SH-SY5Y (cell line): ENCODE measurements around the gene GTF2IRD1.

Experiments used
- GATA2 ChIP-seq: IDR thresholded peaks from 2 replicates; pipeline ENCODE4 v1.6.1; 2011; ENCODE audit warnings: mild to moderate bottlenecking, low read depth, low read length
- GATA3 ChIP-seq: IDR thresholded peaks from 2 replicates; pipeline ENCODE4 v1.6.1; 2011; ENCODE audit warnings: low read depth, mild to moderate bottlenecking, low read length, moderate library complexity

- TF ChIP-seq GATA2 (no peak), GATA3 (no peak)
These were observed 57.6 kb downstream of the GTF2IRD1 start for GRCh38 chr7:74511345-74511744.
